IMR-90 (cell line): Measurements from ENCODE around the gene ABCC5. TPM values are rescaled to one million over a fixed set of nuclear protein-coding genes. Genes with fewer than 3 reads are reported as not detected.

Experiments used
- ATAC-seq: fragments of 200-7000 bp; cut with Tn5 transposase; 2 replicates; pipeline ENCODE4 v1.9.1; 2020; ENCODE audit warnings: low read depth, mild to moderate bottlenecking, moderate library complexity
- BruUV-seq: library from RNA; stranded (reverse); fragments of 400-500 nt; replicated peaks from 2 replicates; lab custom pipeline; 2021; lab: Mats Ljungman, UMichigan
- CTCF ChIA-PET: fragments of 300-600 bp; formaldehyde crosslinking; extraction: SDS; loops from one replicate; lab custom pipeline; 2021; ENCODE audit warnings: antibody characterized with exemption; lab: Yijun Ruan, JAX
- POLR2A ChIA-PET: fragments of 300-600 bp; sonication (Branson Sonifier 250); formaldehyde crosslinking; loops from one replicate; lab custom pipeline; 2022; ENCODE audit warnings: antibody characterized with exemption; ENCODE audit not compliant: unreplicated experiment; lab: Charles Lee
- DNase-seq: peaks from one replicate; pipeline ENCODE4 v3.0.0; 2013
- H2AFZ ChIP-seq: replicated peaks from 2 replicates; pipeline ENCODE3; 2013; ENCODE audit warnings: low read length, mild to moderate bottlenecking; ENCODE audit not compliant: poor library complexity
- H2AK5ac ChIP-seq: 2 replicates; pipeline ENCODE4 v1.6.1; 2013; ENCODE audit warnings: low read depth, low read length, inconsistent platforms
- H2AK9ac ChIP-seq: replicated peaks from 2 replicates; pipeline ENCODE3; 2013; ENCODE audit warnings: mild to moderate bottlenecking, low read depth, low read length, moderate library complexity; ENCODE audit not compliant: poor library complexity
- H2BK120ac ChIP-seq: 2 replicates; pipeline ENCODE4 v1.6.1; 2013; ENCODE audit warnings: low read depth, low read length, inconsistent platforms
- H2BK15ac ChIP-seq: 3 replicates; pipeline ENCODE4 v1.6.1; 2013; ENCODE audit warnings: low read depth, low read length, inconsistent platforms
- H2BK20ac ChIP-seq: 2 replicates; pipeline ENCODE4 v1.6.1; 2013; ENCODE audit warnings: low read depth, mild to moderate bottlenecking, inconsistent platforms, low read length, moderate library complexity
- H2BK5ac ChIP-seq: 2 replicates; pipeline ENCODE4 v1.6.1; 2013; ENCODE audit warnings: mild to moderate bottlenecking, low read depth, low read length, inconsistent platforms; ENCODE audit not compliant: poor library complexity, severe bottlenecking
- H3K14ac ChIP-seq: replicated peaks from 2 replicates; pipeline ENCODE4 v1.6.1; 2013; ENCODE audit warnings: low read depth, low read length, inconsistent platforms
- H3K18ac ChIP-seq: 2 replicates; pipeline ENCODE4 v1.6.1; 2013; ENCODE audit warnings: low read depth, low read length, control low read depth
- H3K23ac ChIP-seq: 2 replicates; pipeline ENCODE4 v1.6.1; 2013; ENCODE audit warnings: low read depth, low read length, inconsistent platforms
- H3K27ac ChIP-seq: 2 replicates; pipeline ENCODE4 v1.5.1; 2013; ENCODE audit warnings: mild to moderate bottlenecking, control low read depth, low read length; ENCODE audit not compliant: insufficient read depth
- H3K27me3 ChIP-seq: 2 replicates; pipeline ENCODE4 v1.6.1; 2013; ENCODE audit warnings: low read length; ENCODE audit not compliant: control insufficient read depth, insufficient read depth
- H3K36me3 ChIP-seq: 2 replicates; pipeline ENCODE4 v1.6.1; 2013; ENCODE audit warnings: low read length, mixed read lengths; ENCODE audit not compliant: control insufficient read depth, insufficient read depth
- H3K4ac ChIP-seq: 2 replicates; pipeline ENCODE4 v1.6.1; 2013; ENCODE audit warnings: low read depth, low read length, inconsistent platforms
- H3K4me1 ChIP-seq: 2 replicates; pipeline ENCODE4 v1.6.1; 2013; ENCODE audit warnings: low read length, mixed read lengths; ENCODE audit not compliant: control insufficient read depth, insufficient read depth
- H3K4me2 ChIP-seq: 2 replicates; pipeline ENCODE4 v1.6.1; 2013; ENCODE audit warnings: low read depth, mild to moderate bottlenecking, control low read depth, low read length, moderate library complexity
- H3K4me3 ChIP-seq: 2 replicates; pipeline ENCODE4 v1.5.1; 2013; ENCODE audit warnings: low read depth, mild to moderate bottlenecking, control low read depth, low read length, moderate library complexity; ENCODE audit not compliant: insufficient read depth
- H3K56ac ChIP-seq: 2 replicates; pipeline ENCODE4 v1.6.1; 2013; ENCODE audit warnings: low read length, inconsistent platforms; ENCODE audit not compliant: insufficient read depth; ENCODE audit errors: extremely low read depth
- H3K79me1 ChIP-seq, 2 experiments: 2 replicates each; pipeline ENCODE4 v1.6.1; 2013; ENCODE audit warnings: low read length in 2 of 2, inconsistent platforms in 1 of 2, low read depth in 1 of 2
- H3K9ac ChIP-seq: 2 replicates; pipeline ENCODE4 v1.6.1; 2013; ENCODE audit warnings: low read depth, low read length, control low read depth
- H3K9me1 ChIP-seq: 2 replicates; pipeline ENCODE4 v1.6.1; 2013; ENCODE audit warnings: low read length, inconsistent platforms; ENCODE audit not compliant: insufficient read depth
- H3K9me3 ChIP-seq: 2 replicates; pipeline ENCODE4 v1.6.1; 2013; ENCODE audit warnings: low read length; ENCODE audit not compliant: control insufficient read depth, insufficient read depth
- H4K20me1 ChIP-seq: 2 replicates; pipeline ENCODE4 v1.6.1; 2013; ENCODE audit warnings: low read length, inconsistent platforms; ENCODE audit not compliant: insufficient read depth
- H4K5ac ChIP-seq: 2 replicates; pipeline ENCODE4 v1.6.1; 2013; ENCODE audit warnings: mild to moderate bottlenecking, low read depth, low read length, control low read depth
- H4K8ac ChIP-seq, 2 experiments: 2 replicates each; pipeline ENCODE4 v1.6.1; 2013; ENCODE audit warnings: low read depth in 2 of 2, low read length in 2 of 2, control low read depth in 1 of 2, inconsistent platforms in 1 of 2
- H4K91ac ChIP-seq: 2 replicates; pipeline ENCODE4 v1.6.1; 2013; ENCODE audit warnings: low read depth, low read length, inconsistent platforms; ENCODE audit not compliant: insufficient read depth
- BHLHE40 ChIP-seq: fragments of 150-350 bp; IDR thresholded peaks from 2 replicates; pipeline ENCODE4 v1.6.1; 2016; ENCODE audit warnings: mild to moderate bottlenecking, low read depth, low read length
- CEBPB ChIP-seq: IDR thresholded peaks from 2 replicates; pipeline ENCODE4 v1.6.1; 2012; ENCODE audit warnings: low read depth, low read length, improper control_type of control experiment
- CHD1 ChIP-seq: IDR thresholded peaks from 2 replicates; pipeline ENCODE4 v1.6.1; 2012; ENCODE audit warnings: low read depth, low read length, improper control_type of control experiment
- CTCF ChIP-seq: conservative IDR thresholded peaks from 2 replicates; pipeline ENCODE4 v1.5.1; 2012; ENCODE audit warnings: mild to moderate bottlenecking, low read depth, low read length, improper control_type of control experiment
- ELK1 ChIP-seq: fragments of 150-350 bp; IDR thresholded peaks from 2 replicates; pipeline ENCODE4 v1.6.1; 2016; ENCODE audit warnings: low read depth, mild to moderate bottlenecking, low read length, moderate library complexity, borderline replicate concordance
- FOS ChIP-seq: fragments of 150-350 bp; IDR thresholded peaks from 2 replicates; pipeline ENCODE4 v1.6.1; 2016; ENCODE audit warnings: low read depth, low read length
- MAFK ChIP-seq: IDR thresholded peaks from 2 replicates; pipeline ENCODE4 v1.6.1; 2012; ENCODE audit warnings: low read depth, low read length, improper control_type of control experiment
- MAZ ChIP-seq: IDR thresholded peaks from 2 replicates; pipeline ENCODE4 v1.6.1; 2012; ENCODE audit warnings: low read depth, mild to moderate bottlenecking, low read length, improper control_type of control experiment, moderate library complexity, borderline replicate concordance
- MXI1 ChIP-seq: IDR thresholded peaks from 2 replicates; pipeline ENCODE4 v1.6.1; 2012; ENCODE audit warnings: low read depth, mild to moderate bottlenecking, low read length, moderate library complexity, borderline replicate concordance
- NFE2L2 ChIP-seq: fragments of 150-350 bp; IDR thresholded peaks from 2 replicates; pipeline ENCODE4 v1.6.1; 2016; ENCODE audit warnings: low read depth, mild to moderate bottlenecking, low read length
- POLR2A ChIP-seq: IDR thresholded peaks from 2 replicates; pipeline ENCODE4 v1.6.1; 2012; ENCODE audit warnings: mild to moderate bottlenecking, low read depth, low read length
- RAD21 ChIP-seq: IDR thresholded peaks from 2 replicates; pipeline ENCODE4 v1.6.1; 2012; ENCODE audit warnings: low read length, improper control_type of control experiment
- RCOR1 ChIP-seq: IDR thresholded peaks from 2 replicates; pipeline ENCODE4 v1.6.1; 2012; ENCODE audit warnings: mild to moderate bottlenecking, low read length, improper control_type of control experiment; ENCODE audit not compliant: insufficient replicate concordance
- RFX5 ChIP-seq: IDR thresholded peaks from 2 replicates; pipeline ENCODE4 v1.8.0; 2012; ENCODE audit warnings: low read depth, mild to moderate bottlenecking, low read length, moderate library complexity
- SMC3 ChIP-seq: fragments of 150-350 bp; IDR thresholded peaks from 2 replicates; pipeline ENCODE4 v1.6.1; 2016; ENCODE audit warnings: low read depth, mild to moderate bottlenecking, antibody characterized with exemption, low read length, moderate library complexity
- USF2 ChIP-seq: fragments of 150-350 bp; IDR thresholded peaks from 2 replicates; pipeline ENCODE4 v1.6.1; 2017; ENCODE audit warnings: mild to moderate bottlenecking, antibody characterized with exemption, low read length, low read depth
- WGBS, 2 experiments: methylation state at CpG; one replicate each; pipeline versions ENCODE4 v1.1.5 to v1.1.7; 2013; ENCODE audit warnings: missing lambda C conversion rate in 2 of 2; ENCODE audit not compliant: insufficient read length in 1 of 2; ENCODE audit errors: extremely low coverage in 2 of 2; 5-methylcytosine and 5-hydroxymethylcytosine counted together
- dilution Hi-C: fragments of 300-500 bp; cut with HindIII; formaldehyde crosslinking; loops from one replicate; pipeline ENCODE4 v1.14.3; 2018; ENCODE audit warnings: low sequenced_read_pairs; ENCODE audit not compliant: unreplicated experiment
- in situ Hi-C: fragments of 300-500 bp; cut with MboI; formaldehyde crosslinking; loops from 3 replicates; pipeline ENCODE4 v1.14.3; 2019; ENCODE audit warnings: low sequenced_read_pairs, inconsistent platforms, mixed read lengths
- intact Hi-C: fragments of 100-400 bp; cut with micrococcal nuclease; formaldehyde crosslinking; loops from 2 replicates; pipeline ENCODE4 v1.10.0; 2022
- polyA plus RNA-seq, 3 experiments: library from polyadenylated mRNA; depleted of rRNA; stranded (reverse); fragments of >200 nt; gene quantifications; 2 replicates each; pipeline ENCODE4 v1.2.3, GENCODE V29; 2012; ENCODE audit warnings: low replicate concordance in 1 of 3
- total RNA-seq: library from RNA; depleted of rRNA; stranded (reverse); fragments of >200 nt; gene quantifications from 2 replicates; pipeline ENCODE4 v1.2.3, GENCODE V29; 2012

ABCC5 gene
- total and polyA plus RNA-seq, 2 of the 4 experiments (the other 2 are of a cell fraction): 8.4 to 17.7 TPM

GRCh38 chr3:184031187-184031792 lies 13.6 kb upstream of the ABCC5 start, which contains the start of gene HTR3D:
HTR3D (plus strand) TSS chr3:184031742; CDS start chr3:184031742, 0 bp downstream.
- no peak within 1 kb of the TSS for H3K4me2 ChIP-seq
- no peak within 1 kb of the TSS for H3K9ac ChIP-seq
- H4K8ac ChIP-seq: no peak within 1 kb of the TSS
- no peak within 1 kb of the TSS for H4K5ac ChIP-seq
- H3K56ac ChIP-seq: no peak within 1 kb of the TSS
- H3K23ac ChIP-seq: no peak within 1 kb of the TSS
- DNase-seq: no peak
- H4K91ac ChIP-seq: no peak within 1 kb of the TSS
- dilution Hi-C loops (no loop called here), in situ Hi-C loops (no loop called here), intact Hi-C loops (no loop called here)
- H3K4me1 ChIP-seq: no peaks in the 10 kb centered on the region
- H3K14ac ChIP-seq: no peak within 1 kb of the TSS
- H2AFZ ChIP-seq: no peak within 1 kb of the TSS
- TF ChIP-seq ELK1: no peak
- TF ChIP-seq USF2: no peak
- TF ChIP-seq CHD1: no peak
- TF ChIP-seq SMC3: no peak
- no peak for TF ChIP-seq RAD21
- TF ChIP-seq RCOR1: no peak
- TF ChIP-seq MAFK: no peak
- no peak for TF ChIP-seq BHLHE40
- no peak for TF ChIP-seq RFX5
- TF ChIP-seq MAZ: no peak
- no peak for TF ChIP-seq MXI1
- no peak for TF ChIP-seq NFE2L2
- no peak for TF ChIP-seq CEBPB
- no peak for TF ChIP-seq FOS
- TF ChIP-seq POLR2A: no peak
- TF ChIP-seq CTCF: no peak
- no peak within 1 kb of the TSS for H2BK120ac ChIP-seq
- no peaks in the 10 kb centered on the region for H3K9me1 ChIP-seq
- no peak within 1 kb of the TSS for H3K18ac ChIP-seq
- WGBS, 2 experiments: 43% methylated on average over 3 of the region's 4 CpGs; no CpG with 5 or more reads in 1 of the 2 experiments
- ATAC-seq: no peak
- no peak within 1 kb of the TSS for H3K4me3 ChIP-seq
- POLR2A ChIA-PET: no interaction called here
- no peak within 1 kb of the TSS for H2BK15ac ChIP-seq
- no peaks in the 10 kb centered on the region for H4K20me1 ChIP-seq
- H2BK20ac ChIP-seq: no peak within 1 kb of the TSS
- H3K27me3 ChIP-seq: peaks cover 21% of the 10 kb centered on the region
- H2BK5ac ChIP-seq: no peak within 1 kb of the TSS
- H2AK9ac ChIP-seq: no peak within 1 kb of the TSS
- H3K27ac ChIP-seq: no peak within 1 kb of the TSS
- H3K36me3 ChIP-seq: no peaks in the 10 kb centered on the region
- no peak within 1 kb of the TSS for H2AK5ac ChIP-seq
- no peaks in the 10 kb centered on the region for H3K9me3 ChIP-seq
- CTCF ChIA-PET: no interaction called here
- H3K79me1 ChIP-seq: no peaks in the 10 kb centered on the region
- H3K4ac ChIP-seq: no peak within 1 kb of the TSS
- BruUV-seq: no TSS peak
